ENCODE data around the gene PTPN4. TPM values are rescaled to one million over a fixed set of nuclear protein-coding genes. Genes with fewer than 3 reads are reported as not detected.
A peak's percentile ranks its signal among the peaks of the same experiment; 100 is the strongest.

The PTPN4 gene
- total and polyA plus RNA-seq, 2 of the 13 experiments (the other 11 are each of a cell fraction or from before 2014, with no cell fraction given), result 20.3 to 34.6 TPM

DNA sequence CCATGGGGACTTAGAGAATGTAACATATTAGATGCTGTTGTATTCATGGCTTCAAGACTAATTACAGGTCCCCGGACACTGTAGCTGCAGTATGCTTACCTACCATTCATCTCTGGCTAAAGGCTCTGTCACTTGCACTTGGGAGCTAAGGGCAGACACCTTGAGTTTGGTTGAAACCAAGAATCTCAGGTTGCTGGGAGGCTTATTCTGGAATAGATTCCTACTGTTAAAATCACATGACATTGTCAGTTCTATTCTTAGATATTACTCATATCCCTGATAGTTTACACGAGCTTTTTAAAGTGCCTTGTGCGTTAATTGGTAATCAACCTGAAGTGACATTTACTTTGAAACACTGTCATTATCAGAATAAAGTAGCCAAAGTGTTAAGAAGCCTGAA, 180.2 kb downstream of the PTPN4 start:
- Histone ChIP-seq H3K4me3 (replicated peaks in 1 of 3; ENCODE audit: insufficient read depth in 1 of 3, low read depth in 2 of 3, low read length in 3 of 3) (no peak overlapping the region), H2AFZ (ENCODE audit: low read length) (no peak overlapping the region), H3K36me3 (replicated peaks in 1 of 2; ENCODE audit: control insufficient read depth in 1 of 2, insufficient read depth in 2 of 2, low read length in 2 of 2) (peaks cover 3 to 18% of the 10 kb centered on the region in 2 experiments; a peak in 2 of 5 replicates), H4K20me1 (ENCODE audit: insufficient read depth, low read length) (no peaks in the 10 kb centered on the region), H3K79me2 (ENCODE audit: insufficient read depth, low read length) (no peaks in the 10 kb centered on the region), H3K9ac (ENCODE audit: insufficient read depth, low read depth, low read length) (no peak overlapping the region), H3K27ac (ENCODE audit: extremely low read length, insufficient read depth, low read length) (no peak overlapping the region), H3K9me3 (ENCODE audit: low read length) (no peaks in the 10 kb centered on the region), H3K27me3 (ENCODE audit: control insufficient read depth in 1 of 2, insufficient read depth in 2 of 2, low read length in 2 of 2) (no peaks in the 10 kb centered on the region), H3K4me1 (ENCODE audit: insufficient read depth, low read length) (no peaks in the 10 kb centered on the region), H3K4me2 (ENCODE audit: low read depth, low read length) (no peak overlapping the region)
- CTCF ChIA-PET (ENCODE audit: low intra/inter-chr PET ratio, low total read pairs), result no interaction called here
- no peak for ATAC-seq
- POLR2A ChIA-PET, result no interaction called here
- no peak for TF ChIP-seq PRPF4 (IDR thresholded peaks at IDR 0.05; ENCODE audit: low read depth, low read length, poor library complexity, severe bottlenecking)
- TF ChIP-seq, protein P1, sequence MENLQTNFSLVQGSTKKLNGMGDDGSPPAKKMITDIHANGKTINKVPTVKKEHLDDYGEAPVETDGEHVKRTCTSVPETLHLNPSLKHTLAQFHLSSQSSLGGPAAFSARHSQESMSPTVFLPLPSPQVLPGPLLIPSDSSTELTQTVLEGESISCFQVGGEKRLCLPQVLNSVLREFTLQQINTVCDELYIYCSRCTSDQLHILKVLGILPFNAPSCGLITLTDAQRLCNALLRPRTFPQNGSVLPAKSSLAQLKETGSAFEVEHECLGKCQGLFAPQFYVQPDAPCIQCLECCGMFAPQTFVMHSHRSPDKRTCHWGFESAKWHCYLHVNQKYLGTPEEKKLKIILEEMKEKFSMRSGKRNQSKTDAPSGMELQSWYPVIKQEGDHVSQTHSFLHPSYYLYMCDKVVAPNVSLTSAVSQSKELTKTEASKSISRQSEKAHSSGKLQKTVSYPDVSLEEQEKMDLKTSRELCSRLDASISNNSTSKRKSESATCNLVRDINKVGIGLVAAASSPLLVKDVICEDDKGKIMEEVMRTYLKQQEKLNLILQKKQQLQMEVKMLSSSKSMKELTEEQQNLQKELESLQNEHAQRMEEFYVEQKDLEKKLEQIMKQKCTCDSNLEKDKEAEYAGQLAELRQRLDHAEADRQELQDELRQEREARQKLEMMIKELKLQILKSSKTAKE (CRISPR knock-in tag; IDR thresholded peaks at IDR 0.05; ENCODE audit: borderline replicate concordance), result no peak
- TF ChIP-seq, protein P2, sequence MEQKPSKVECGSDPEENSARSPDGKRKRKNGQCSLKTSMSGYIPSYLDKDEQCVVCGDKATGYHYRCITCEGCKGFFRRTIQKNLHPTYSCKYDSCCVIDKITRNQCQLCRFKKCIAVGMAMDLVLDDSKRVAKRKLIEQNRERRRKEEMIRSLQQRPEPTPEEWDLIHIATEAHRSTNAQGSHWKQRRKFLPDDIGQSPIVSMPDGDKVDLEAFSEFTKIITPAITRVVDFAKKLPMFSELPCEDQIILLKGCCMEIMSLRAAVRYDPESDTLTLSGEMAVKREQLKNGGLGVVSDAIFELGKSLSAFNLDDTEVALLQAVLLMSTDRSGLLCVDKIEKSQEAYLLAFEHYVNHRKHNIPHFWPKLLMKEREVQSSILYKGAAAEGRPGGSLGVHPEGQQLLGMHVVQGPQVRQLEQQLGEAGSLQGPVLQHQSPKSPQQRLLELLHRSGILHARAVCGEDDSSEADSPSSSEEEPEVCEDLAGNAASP (CRISPR knock-in tag; IDR thresholded peaks at IDR 0.05; ENCODE audit: borderline replicate concordance), result no peak
- no peak for TF ChIP-seq ZNF224 (CRISPR knock-in tag; IDR thresholded peaks at IDR 0.05)
- TF ChIP-seq ELF3 (CRISPR knock-in tag; IDR thresholded peaks at IDR 0.05), result no peak
- in situ Hi-C loops (cut with HindIII; ENCODE audit: extremely low pct_ligation_motif_present, low pct_unique_long_range_greater_than_20kb), result no loop called here
- FAIRE-seq, result peak; percentile 21
- no peak for DNase-seq (ENCODE audit: low spot score)
- intact Hi-C loops (cut with micrococcal nuclease; ENCODE audit: unreplicated experiment), result no loop called here
- WGBS (ENCODE audit: low lambda C conversion rate), result 98% methylated on average over 3 of the region's 3 CpGs
- BruUV-seq (replicated peaks), result no TSS peak

DNA sequence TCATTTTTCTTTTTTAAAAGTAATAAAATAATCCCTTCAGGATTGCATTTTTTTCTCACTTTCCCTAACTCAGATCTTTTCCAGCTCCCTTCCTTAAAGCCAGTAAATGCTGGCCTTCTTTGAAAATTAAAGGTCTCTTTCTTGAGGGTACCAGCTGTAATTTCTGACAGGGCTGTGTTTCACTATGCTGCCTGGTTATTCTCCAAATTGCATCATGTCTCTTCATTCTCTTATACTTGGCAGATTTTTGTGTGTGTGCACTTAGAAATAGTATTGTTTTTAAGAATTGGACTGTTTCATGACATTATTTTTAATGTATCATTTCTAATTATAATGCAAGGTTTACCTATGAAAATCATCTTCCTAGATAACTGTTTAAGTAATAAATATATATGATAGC, 181.1 kb downstream of the PTPN4 start:
- no peaks in the 10 kb centered on the region for H3K4me1 ChIP-seq (ENCODE audit: insufficient read depth, low read length)
- ATAC-seq (no peak), DNase-seq (ENCODE audit: low spot score) (no peak), FAIRE-seq (no peak)
- no peaks in the 10 kb centered on the region for H3K9me3 ChIP-seq (ENCODE audit: low read length)
- H2AFZ ChIP-seq (ENCODE audit: low read length), result no peak overlapping the region
- H3K4me2 ChIP-seq (ENCODE audit: low read depth, low read length), result no peak overlapping the region
- no TSS peak for BruUV-seq (replicated peaks)
- H3K27ac ChIP-seq (ENCODE audit: extremely low read length, insufficient read depth, low read length), result no peak overlapping the region
- in situ Hi-C loops (cut with HindIII; ENCODE audit: extremely low pct_ligation_motif_present, low pct_unique_long_range_greater_than_20kb) (no loop called here), intact Hi-C loops (cut with micrococcal nuclease; ENCODE audit: unreplicated experiment) (no loop called here)
- H3K36me3 ChIP-seq (replicated peaks in 1 of 2; ENCODE audit: control insufficient read depth in 1 of 2, insufficient read depth in 2 of 2, low read length in 2 of 2), result peaks cover 3 to 14% of the 10 kb centered on the region in 2 experiments; a peak in 2 of 5 replicates
- no peaks in the 10 kb centered on the region for H4K20me1 ChIP-seq (ENCODE audit: insufficient read depth, low read length)
- no peak overlapping the region for H3K9ac ChIP-seq (ENCODE audit: insufficient read depth, low read depth, low read length)
- no peaks in the 10 kb centered on the region for H3K79me2 ChIP-seq (ENCODE audit: insufficient read depth, low read length)
- no peak overlapping the region for H3K4me3 ChIP-seq (replicated peaks in 1 of 3; ENCODE audit: insufficient read depth in 1 of 3, low read depth in 2 of 3, low read length in 3 of 3)
- POLR2A ChIA-PET, result no interaction called here
- H3K27me3 ChIP-seq (ENCODE audit: control insufficient read depth in 1 of 2, insufficient read depth in 2 of 2, low read length in 2 of 2), result no peaks in the 10 kb centered on the region
- CTCF ChIA-PET (ENCODE audit: low intra/inter-chr PET ratio, low total read pairs), result no interaction called here
- TF ChIP-seq ZMYM2 (CRISPR knock-in tag; IDR thresholded peaks at IDR 0.05) (no peak), ZNF615 (CRISPR knock-in tag; IDR thresholded peaks at IDR 0.05; ENCODE audit: borderline replicate concordance) (no peak), HIVEP1 (CRISPR knock-in tag; IDR thresholded peaks at IDR 0.05) (no peak), ARNTL (CRISPR knock-in tag; IDR thresholded peaks at IDR 0.05) (no peak)
- TF ChIP-seq, protein P3, sequence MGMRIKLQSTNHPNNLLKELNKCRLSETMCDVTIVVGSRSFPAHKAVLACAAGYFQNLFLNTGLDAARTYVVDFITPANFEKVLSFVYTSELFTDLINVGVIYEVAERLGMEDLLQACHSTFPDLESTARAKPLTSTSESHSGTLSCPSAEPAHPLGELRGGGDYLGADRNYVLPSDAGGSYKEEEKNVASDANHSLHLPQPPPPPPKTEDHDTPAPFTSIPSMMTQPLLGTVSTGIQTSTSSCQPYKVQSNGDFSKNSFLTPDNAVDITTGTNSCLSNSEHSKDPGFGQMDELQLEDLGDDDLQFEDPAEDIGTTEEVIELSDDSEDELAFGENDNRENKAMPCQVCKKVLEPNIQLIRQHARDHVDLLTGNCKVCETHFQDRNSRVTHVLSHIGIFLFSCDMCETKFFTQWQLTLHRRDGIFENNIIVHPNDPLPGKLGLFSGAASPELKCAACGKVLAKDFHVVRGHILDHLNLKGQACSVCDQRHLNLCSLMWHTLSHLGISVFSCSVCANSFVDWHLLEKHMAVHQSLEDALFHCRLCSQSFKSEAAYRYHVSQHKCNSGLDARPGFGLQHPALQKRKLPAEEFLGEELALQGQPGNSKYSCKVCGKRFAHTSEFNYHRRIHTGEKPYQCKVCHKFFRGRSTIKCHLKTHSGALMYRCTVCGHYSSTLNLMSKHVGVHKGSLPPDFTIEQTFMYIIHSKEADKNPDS (CRISPR knock-in tag; IDR thresholded peaks at IDR 0.05), result no peak
- TF ChIP-seq, protein P4, sequence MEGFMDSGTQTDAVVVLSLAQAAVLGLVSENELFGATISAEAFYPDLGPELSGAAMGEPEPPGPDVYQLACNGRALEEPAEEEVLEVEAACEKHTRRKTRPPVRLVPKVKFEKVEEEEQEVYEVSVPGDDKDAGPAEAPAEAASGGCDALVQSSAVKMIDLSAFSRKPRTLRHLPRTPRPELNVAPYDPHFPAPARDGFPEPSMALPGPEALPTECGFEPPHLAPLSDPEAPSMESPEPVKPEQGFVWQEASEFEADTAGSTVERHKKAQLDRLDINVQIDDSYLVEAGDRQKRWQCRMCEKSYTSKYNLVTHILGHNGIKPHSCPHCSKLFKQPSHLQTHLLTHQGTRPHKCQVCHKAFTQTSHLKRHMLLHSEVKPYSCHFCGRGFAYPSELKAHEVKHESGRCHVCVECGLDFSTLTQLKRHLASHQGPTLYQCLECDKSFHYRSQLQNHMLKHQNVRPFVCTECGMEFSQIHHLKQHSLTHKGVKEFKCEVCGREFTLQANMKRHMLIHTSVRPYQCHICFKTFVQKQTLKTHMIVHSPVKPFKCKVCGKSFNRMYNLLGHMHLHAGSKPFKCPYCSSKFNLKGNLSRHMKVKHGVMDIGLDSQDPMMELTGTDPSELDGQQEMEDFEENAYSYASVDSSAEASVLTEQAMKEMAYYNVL (CRISPR knock-in tag; IDR thresholded peaks at IDR 0.05; ENCODE audit: borderline replicate concordance), result no peak

Data from HepG2 (cell line).